HG02870 (cell line): ENCODE results near the gene ATG2B.

ENCODE experiments used
- ATAC-seq: cut with Tn5 transposase; IDR thresholded peaks from one replicate; pipeline ENCODE4 v1.9.1; 2021; ENCODE audit warnings: mild to moderate bottlenecking, moderate library complexity; ENCODE audit not compliant: unreplicated experiment

The ATG2B gene

DNA sequence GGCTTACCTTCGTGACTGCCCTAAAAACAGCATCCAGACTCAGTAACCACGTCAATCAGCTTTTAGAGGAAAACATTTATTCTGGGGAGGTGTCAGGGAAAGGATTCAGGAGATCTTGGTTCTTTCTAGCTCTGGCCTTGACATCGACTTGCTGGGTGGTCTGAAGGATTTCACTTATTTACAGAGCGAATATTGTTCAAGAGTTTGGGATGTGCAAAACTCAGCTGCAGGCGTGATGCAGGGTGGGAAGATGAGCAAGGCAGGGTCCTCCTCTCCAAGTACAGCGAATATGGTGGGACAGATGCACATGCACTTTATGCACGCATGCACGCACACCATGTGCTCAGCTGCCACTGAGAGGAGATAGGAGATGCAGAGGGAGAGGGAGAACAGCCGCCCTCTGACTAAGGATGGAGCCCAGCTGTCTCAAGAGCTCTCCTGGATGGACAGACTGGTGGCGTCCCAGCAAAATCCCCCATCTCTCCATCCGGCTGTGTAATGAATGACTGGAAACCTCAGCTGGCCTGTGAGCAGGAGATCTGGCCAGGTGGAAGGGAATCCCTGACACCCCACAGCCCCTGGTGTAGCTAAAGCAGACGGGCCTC is 131.5 kb downstream of the ATG2B start:
- no peak for ATAC-seq

GRCh38 chr14:96231056-96231455 is 132.1 kb downstream of the ATG2B start:
- ATAC-seq, result no peak

DNA sequence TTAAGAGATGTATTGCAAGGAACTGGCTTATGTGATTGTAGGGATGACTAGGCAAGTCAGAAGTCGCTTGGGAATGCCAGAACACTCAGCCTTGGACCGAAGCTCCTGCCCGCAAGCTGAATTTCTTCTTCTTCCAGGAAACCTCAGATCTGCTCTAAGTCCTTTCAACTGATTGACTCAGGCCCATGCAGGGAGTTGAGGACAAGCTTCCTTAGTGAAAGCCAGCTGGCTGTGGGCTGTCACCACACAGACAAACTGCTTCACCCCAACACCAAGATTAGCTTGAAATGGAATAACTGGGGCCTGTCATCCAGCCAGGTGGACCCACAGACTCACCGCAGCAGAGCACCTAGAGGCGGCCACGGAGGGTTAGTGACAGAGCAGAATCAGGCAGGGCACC is 133.8 kb downstream of the ATG2B start:
- no peak for ATAC-seq
